ENCODE data around the gene ELOA2.

GRCh38 chr18:47054369-47054768, 18.9 kb upstream of the ELOA2 start:
- no peak for TF ChIP-seq CTCF (IDR thresholded peaks at IDR 0.05; ENCODE audit: extremely low read depth in 1 of 2, insufficient read depth in 1 of 2, low read depth in 1 of 2, low read length in 2 of 2)
- no peak for TF ChIP-seq EZH2 (IDR thresholded peaks at IDR 0.05; ENCODE audit: borderline replicate concordance, low read depth, low read length, severe bottlenecking)
- TF ChIP-seq POLR2AphosphoS5 (IDR thresholded peaks at IDR 0.05; ENCODE audit: insufficient read depth, low read depth, low read length) = no peak
